PC-9 (cell line): ENCODE data around the gene HEPACAM2. TPM values are rescaled to one million over a fixed set of nuclear protein-coding genes. Genes with fewer than 3 reads are reported as not detected.

Experiments
- BruUV-seq: library from RNA; stranded (reverse); fragments of 400-500 nt; replicated peaks from 2 replicates; lab custom pipeline; 2021; lab: Mats Ljungman, UMichigan
- CTCF ChIA-PET: fragments of 300-600 bp; sonication (Branson Sonifier 250); formaldehyde crosslinking; loops from one replicate; lab custom pipeline; 2022; ENCODE audit warnings: antibody characterized with exemption; lab: Charles Lee
- POLR2A ChIA-PET: fragments of 300-600 bp; sonication (Branson Sonifier 250); formaldehyde crosslinking; loops from one replicate; lab custom pipeline; 2022; ENCODE audit warnings: antibody characterized with exemption; ENCODE audit not compliant: unreplicated experiment; lab: Charles Lee
- DNase-seq, 2 experiments: peaks; one replicate each; pipeline versions ENCODE4 v3.0.0 to v3.0.0-alpha.2; 2015 to 2022; ENCODE audit warnings: mixed read lengths in 1 of 2
- H2AFZ ChIP-seq: fragments of 200-600 bp; sonication (generic); 2 replicates; pipeline ENCODE4 v1.8.1; 2017; ENCODE audit warnings: antibody characterized with exemption
- H3F3A ChIP-seq: fragments of 200-600 bp; sonication (generic); 2 replicates; pipeline ENCODE4 v1.8.1; 2017; ENCODE audit warnings: antibody characterized with exemption, mild to moderate bottlenecking, low read depth; ENCODE audit not compliant: insufficient read depth
- H3K27ac ChIP-seq: fragments of 200-600 bp; sonication (generic); 2 replicates; pipeline ENCODE4 v1.6.1; 2016; ENCODE audit warnings: mixed run types
- H3K27me3 ChIP-seq: fragments of 200-600 bp; sonication (generic); 2 replicates; pipeline ENCODE4 v1.6.1; 2016; ENCODE audit warnings: low read depth, mixed run types; ENCODE audit not compliant: insufficient read depth
- H3K36me3 ChIP-seq: fragments of 200-600 bp; sonication (generic); 2 replicates; pipeline ENCODE4 v1.6.1; 2016; ENCODE audit warnings: low read depth, mixed run types
- H3K4me1 ChIP-seq: fragments of 200-600 bp; sonication (generic); replicated peaks from 2 replicates; pipeline ENCODE4 v1.6.1; 2016; ENCODE audit warnings: mixed run types; ENCODE audit not compliant: insufficient read depth
- H3K4me2 ChIP-seq: fragments of 200-600 bp; sonication (generic); 2 replicates; pipeline ENCODE4 v1.6.1; 2017; ENCODE audit warnings: mixed run types
- H3K4me3 ChIP-seq: fragments of 200-600 bp; sonication (generic); 2 replicates; pipeline ENCODE4 v1.6.1; 2016; ENCODE audit warnings: mixed run types
- H3K79me2 ChIP-seq: fragments of 200-600 bp; sonication (generic); 2 replicates; pipeline ENCODE4 v1.6.1; 2017; ENCODE audit warnings: low read depth, mixed run types
- H3K9me2 ChIP-seq: fragments of 200-600 bp; sonication (generic); 2 replicates; pipeline ENCODE4 v1.8.1; 2017; ENCODE audit warnings: mild to moderate bottlenecking; ENCODE audit not compliant: insufficient read depth
- H3K9me3 ChIP-seq: fragments of 200-600 bp; sonication (generic); 2 replicates; pipeline ENCODE4 v1.8.1; 2016; ENCODE audit warnings: low read depth; ENCODE audit not compliant: insufficient read depth
- H4K20me1 ChIP-seq: fragments of 200-600 bp; sonication (generic); 2 replicates; pipeline ENCODE4 v1.8.1; 2017; ENCODE audit not compliant: insufficient read depth
- EZH2 ChIP-seq: fragments of 200-600 bp; sonication (generic); IDR thresholded peaks from 2 replicates; pipeline ENCODE4 v1.8.0; 2017; ENCODE audit warnings: antibody characterized with exemption, low read depth
- intact Hi-C: fragments of 100-400 bp; cut with micrococcal nuclease; formaldehyde crosslinking; loops from one replicate; pipeline ENCODE4 v1.10.0; 2022; ENCODE audit not compliant: unreplicated experiment
- total RNA-seq: library from RNA; stranded (reverse); gene quantifications from 2 replicates; pipeline ENCODE4 v1.2.3, GENCODE V29; 2021
- TF ChIP-seq, protein P1 (sequence below): fragments of 200-600 bp; sonication (generic); conservative IDR thresholded peaks from 2 replicates; pipeline ENCODE4 v1.6.1; 2017; ENCODE audit warnings: mixed run types, antibody characterized with exemption, mild to moderate bottlenecking, moderate library complexity

Gene HEPACAM2
- total RNA-seq, 1 experiment from 2014 or later = not detected

DNA sequence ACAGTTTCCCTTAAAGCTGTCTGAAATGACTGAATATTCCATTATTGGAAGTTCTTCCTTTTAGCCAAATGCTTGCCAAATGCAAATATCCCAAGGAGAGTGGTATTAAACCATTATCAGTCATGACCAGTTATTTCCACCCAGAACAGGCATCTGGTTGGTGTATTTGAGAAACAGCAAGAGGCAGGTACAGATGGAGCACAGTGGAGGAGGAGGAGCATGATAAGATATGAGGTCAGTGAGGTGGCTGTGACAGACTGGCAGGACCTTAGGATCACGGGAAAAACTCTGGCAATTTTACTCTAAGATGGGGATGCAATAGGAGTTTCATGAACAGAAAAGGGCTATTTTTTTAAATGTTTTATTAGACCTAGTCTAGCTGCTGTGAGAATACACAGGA is 6.4 kb downstream of the HEPACAM2 start:
- BruUV-seq = no TSS peak
- DNase-seq = no peak
- H3K4me3 ChIP-seq = no peak overlapping the region
- no peaks in the 10 kb centered on the region for H3K9me3 ChIP-seq
- no peak overlapping the region for H3K27ac ChIP-seq
- no peaks in the 10 kb centered on the region for H3K79me2 ChIP-seq
- no peaks in the 10 kb centered on the region for H3F3A ChIP-seq
- H3K27me3 ChIP-seq = no peaks in the 10 kb centered on the region
- POLR2A ChIA-PET = no interaction called here
- intact Hi-C loops = loop anchor here (5.0 to 10.0 kb wide), 2 partner anchors 38 to 525 kb away; no protein-coding TSS in a partner anchor
- no peaks in the 10 kb centered on the region for H3K36me3 ChIP-seq
- TF ChIP-seq, protein P1, sequence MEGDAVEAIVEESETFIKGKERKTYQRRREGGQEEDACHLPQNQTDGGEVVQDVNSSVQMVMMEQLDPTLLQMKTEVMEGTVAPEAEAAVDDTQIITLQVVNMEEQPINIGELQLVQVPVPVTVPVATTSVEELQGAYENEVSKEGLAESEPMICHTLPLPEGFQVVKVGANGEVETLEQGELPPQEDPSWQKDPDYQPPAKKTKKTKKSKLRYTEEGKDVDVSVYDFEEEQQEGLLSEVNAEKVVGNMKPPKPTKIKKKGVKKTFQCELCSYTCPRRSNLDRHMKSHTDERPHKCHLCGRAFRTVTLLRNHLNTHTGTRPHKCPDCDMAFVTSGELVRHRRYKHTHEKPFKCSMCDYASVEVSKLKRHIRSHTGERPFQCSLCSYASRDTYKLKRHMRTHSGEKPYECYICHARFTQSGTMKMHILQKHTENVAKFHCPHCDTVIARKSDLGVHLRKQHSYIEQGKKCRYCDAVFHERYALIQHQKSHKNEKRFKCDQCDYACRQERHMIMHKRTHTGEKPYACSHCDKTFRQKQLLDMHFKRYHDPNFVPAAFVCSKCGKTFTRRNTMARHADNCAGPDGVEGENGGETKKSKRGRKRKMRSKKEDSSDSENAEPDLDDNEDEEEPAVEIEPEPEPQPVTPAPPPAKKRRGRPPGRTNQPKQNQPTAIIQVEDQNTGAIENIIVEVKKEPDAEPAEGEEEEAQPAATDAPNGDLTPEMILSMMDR = no peak
- no peak for TF ChIP-seq EZH2
- no peak overlapping the region for H2AFZ ChIP-seq
- H3K9me2 ChIP-seq = no peaks in the 10 kb centered on the region; the same call in 1 of the 2 replicates
- H4K20me1 ChIP-seq = no peaks in the 10 kb centered on the region
- H3K4me1 ChIP-seq = no peaks in the 10 kb centered on the region
- H3K4me2 ChIP-seq = no peak overlapping the region
- CTCF ChIA-PET = no interaction called here

DNA sequence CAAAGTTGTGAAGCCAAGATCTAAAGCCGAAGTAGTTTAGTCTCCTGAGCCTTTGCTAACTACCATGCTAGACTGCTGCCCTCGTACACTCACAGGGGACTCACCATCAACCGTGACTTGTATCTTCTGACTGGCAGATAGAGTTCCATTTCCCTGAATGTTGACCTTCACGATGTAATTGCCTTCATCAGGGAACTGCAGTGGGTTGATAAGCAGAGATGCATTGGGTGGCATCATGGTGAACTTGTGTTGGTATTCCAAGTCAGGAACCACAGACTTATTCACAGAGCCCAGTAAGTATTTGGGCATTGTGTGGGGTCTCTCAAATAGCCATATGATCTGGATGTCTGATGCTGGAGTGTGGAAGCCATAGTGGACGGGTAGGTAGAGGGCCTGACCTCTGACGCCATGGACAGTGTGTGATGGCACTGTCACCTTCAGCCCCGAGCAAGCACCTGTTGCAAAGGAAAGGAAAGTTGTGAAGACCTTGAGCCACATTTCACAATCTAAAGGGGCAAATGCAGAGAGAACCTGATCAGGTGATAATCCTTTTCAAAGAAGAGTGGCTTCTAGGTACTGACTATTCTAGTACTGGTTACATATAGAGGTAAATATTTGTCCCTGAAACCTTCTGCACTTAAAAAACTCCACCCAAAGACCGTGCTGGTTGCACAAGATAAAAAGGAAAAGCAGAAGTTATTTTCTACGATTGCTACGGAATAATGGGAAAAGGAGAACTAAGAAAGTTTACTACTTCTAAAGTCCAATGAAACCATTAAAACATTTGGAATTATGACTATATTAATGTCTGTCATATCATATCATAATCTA is 7.1 kb downstream of the HEPACAM2 start:
- no TSS peak for BruUV-seq
- DNase-seq = no peak
- no peaks in the 10 kb centered on the region for H3K27me3 ChIP-seq
- CTCF ChIA-PET = no interaction called here
- TF ChIP-seq, protein P1 = no peak
- TF ChIP-seq EZH2 = no peak
- H3K4me2 ChIP-seq = no peak overlapping the region
- H3F3A ChIP-seq = no peaks in the 10 kb centered on the region
- no peak overlapping the region for H3K4me3 ChIP-seq
- no peaks in the 10 kb centered on the region for H3K36me3 ChIP-seq
- no peaks in the 10 kb centered on the region for H3K4me1 ChIP-seq
- no peaks in the 10 kb centered on the region for H3K79me2 ChIP-seq
- no peaks in the 10 kb centered on the region; the same call in 1 of the 2 replicates for H3K9me2 ChIP-seq
- no peak overlapping the region for H3K27ac ChIP-seq
- intact Hi-C loops = no loop called here
- no peak overlapping the region for H2AFZ ChIP-seq
- no peaks in the 10 kb centered on the region for H3K9me3 ChIP-seq
- H4K20me1 ChIP-seq = no peaks in the 10 kb centered on the region
- POLR2A ChIA-PET = no interaction called here

DNA sequence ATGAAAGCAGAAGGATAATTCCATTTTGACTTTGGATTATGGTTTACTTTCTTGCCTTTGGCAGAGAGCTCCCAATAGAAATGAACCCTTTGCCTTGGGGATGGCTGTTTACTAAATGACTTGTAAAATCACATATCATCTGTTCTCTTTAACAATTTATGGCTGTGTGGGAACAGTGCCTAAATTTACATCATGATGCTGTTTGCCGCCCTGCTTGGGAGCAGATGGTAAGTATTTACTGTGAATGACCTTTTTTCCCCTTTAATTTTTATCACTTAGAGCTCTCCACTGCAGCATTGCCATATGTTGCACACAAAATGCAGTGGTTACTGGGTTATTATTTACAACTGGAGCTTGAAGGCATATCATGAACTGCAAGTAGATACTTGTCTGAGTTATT is 13.4 kb downstream of the HEPACAM2 start:
- CTCF ChIA-PET = no interaction called here
- TF ChIP-seq, protein P1 = no peak
- TF ChIP-seq EZH2 = no peak
- no peak for DNase-seq
- Histone ChIP-seq H3K4me3 (no peak overlapping the region), H3K27me3 (no peaks in the 10 kb centered on the region), H3K4me2 (no peak overlapping the region), H3F3A (no peaks in the 10 kb centered on the region), H3K27ac (no peak overlapping the region), H3K9me3 (no peaks in the 10 kb centered on the region), H4K20me1 (no peaks in the 10 kb centered on the region), H3K9me2 (no peaks in the 10 kb centered on the region), H3K79me2 (no peaks in the 10 kb centered on the region), H3K4me1 (no peaks in the 10 kb centered on the region), H3K36me3 (no peaks in the 10 kb centered on the region), H2AFZ (no peak overlapping the region)
- POLR2A ChIA-PET = no interaction called here
- intact Hi-C loops = no loop called here
- BruUV-seq = no TSS peak
